GM23338 (cell line): ENCODE data around the gene STK31. TPM values are rescaled to one million over a fixed set of nuclear protein-coding genes. Genes with fewer than 3 reads are reported as not detected.
"Not testable (repeated sequence)": the region's sequence is repeated elsewhere in the genome, so short reads cannot be mapped to it uniquely, and the experiment has no call there.

ENCODE experiments used
- ATAC-seq: fragments of 200-7000 bp; cut with Tn5 transposase; 3 replicates; pipeline ENCODE4 v1.9.1; 2020
- DNase-seq: peaks from one replicate; pipeline ENCODE4 v3.0.0-alpha.2; 2015; ENCODE audit warnings: low spot score
- H2AFZ ChIP-seq: fragments of 200-600 bp; sonication (generic); 2 replicates; pipeline ENCODE4 v1.8.0; 2016; ENCODE audit warnings: antibody characterized with exemption, mild to moderate bottlenecking, moderate library complexity
- H3F3A ChIP-seq: fragments of 200-600 bp; sonication (generic); replicated peaks from 2 replicates; pipeline ENCODE4 v1.8.0; 2017; ENCODE audit warnings: antibody characterized with exemption, mixed run types, low read depth
- H3K27ac ChIP-seq: fragments of 200-600 bp; sonication (generic); 2 replicates; pipeline ENCODE4 v1.6.1; 2016; ENCODE audit warnings: low read depth
- H3K27me3 ChIP-seq: fragments of 200-600 bp; sonication (generic); 2 replicates; pipeline ENCODE4 v1.8.0; 2016; ENCODE audit warnings: mild to moderate bottlenecking, mixed run types, moderate library complexity; ENCODE audit not compliant: insufficient read depth
- H3K36me3 ChIP-seq: fragments of 200-600 bp; sonication (generic); 2 replicates; pipeline ENCODE4 v1.8.0; 2016; ENCODE audit warnings: mild to moderate bottlenecking; ENCODE audit not compliant: insufficient read depth
- H3K4me1 ChIP-seq: fragments of 200-600 bp; sonication (generic); 2 replicates; pipeline ENCODE4 v1.8.0; 2016; ENCODE audit warnings: mild to moderate bottlenecking, moderate library complexity; ENCODE audit not compliant: insufficient read depth
- H3K4me2 ChIP-seq: fragments of 200-600 bp; sonication (generic); 2 replicates; pipeline ENCODE4 v1.7.1; 2017; ENCODE audit warnings: mixed run types
- H3K4me3 ChIP-seq: fragments of 200-600 bp; sonication (generic); 2 replicates; pipeline ENCODE4 v1.6.1; 2016; ENCODE audit warnings: mixed run types
- H3K79me2 ChIP-seq: fragments of 200-600 bp; sonication (generic); replicated peaks from 2 replicates; pipeline ENCODE4 v1.8.0; 2017; ENCODE audit warnings: mild to moderate bottlenecking; ENCODE audit not compliant: insufficient read depth
- H3K9me2 ChIP-seq: fragments of 200-600 bp; sonication (generic); 2 replicates; pipeline ENCODE4 v1.8.0; 2017; ENCODE audit not compliant: insufficient read depth
- H4K20me1 ChIP-seq: fragments of 200-600 bp; sonication (generic); replicated peaks from 2 replicates; pipeline ENCODE4 v1.8.0; 2017; ENCODE audit warnings: mild to moderate bottlenecking; ENCODE audit not compliant: insufficient read depth
- H3K27ac Mint-ChIP-seq: 2 replicates; pipeline ENCODE4 v1.8.0; 2020; ENCODE audit warnings: inconsistent platforms, mild to moderate bottlenecking, moderate library complexity, mixed read lengths
- H3K27me3 Mint-ChIP-seq: 3 replicates; pipeline ENCODE4 v1.8.0; 2022; ENCODE audit warnings: low read depth, mild to moderate bottlenecking, moderate library complexity, mixed read lengths, inconsistent platforms; ENCODE audit not compliant: insufficient read depth, poor library complexity
- H3K36me3 Mint-ChIP-seq: 3 replicates; pipeline ENCODE4 v1.8.0; 2021; ENCODE audit warnings: low read depth, mild to moderate bottlenecking, inconsistent platforms, moderate library complexity, mixed read lengths
- H3K4me1 Mint-ChIP-seq: 3 replicates; pipeline ENCODE4 v1.8.0; 2020; ENCODE audit warnings: mild to moderate bottlenecking, inconsistent platforms, mixed read lengths
- H3K4me3 Mint-ChIP-seq: 3 replicates; pipeline ENCODE4 v1.8.0; 2021; ENCODE audit warnings: moderate library complexity, mild to moderate bottlenecking, inconsistent platforms, mixed read lengths
- H3K9me3 Mint-ChIP-seq: 3 replicates; pipeline ENCODE4 v1.8.0; 2020; ENCODE audit warnings: moderate library complexity, mild to moderate bottlenecking, inconsistent platforms, mixed read lengths
- REST ChIP-seq: IDR thresholded peaks from one replicate; pipeline ENCODE4 v1.6.1; 2018; ENCODE audit warnings: antibody characterized with exemption; ENCODE audit not compliant: unreplicated experiment
- STAT1 ChIP-seq: IDR thresholded peaks from one replicate; pipeline ENCODE4 v1.6.1; 2016; ENCODE audit warnings: antibody characterized with exemption; ENCODE audit not compliant: unreplicated experiment
- ZNF331 ChIP-seq: fragments of 250-450 bp; sonication (Bioruptor Pico); IDR thresholded peaks from 2 replicates; pipeline ENCODE4 v1.5.0; 2020; ENCODE audit warnings: low read depth, mild to moderate bottlenecking, moderate library complexity
- ZNF462 ChIP-seq: fragments of 250-450 bp; sonication (Bioruptor Pico); IDR thresholded peaks from 2 replicates; pipeline ENCODE4 v1.5.0; 2020; ENCODE audit warnings: mild to moderate bottlenecking, moderate library complexity
- polyA plus RNA-seq: library from polyadenylated mRNA; unstranded; fragments of >200 nt; fragmentation: Nextera tagmentation; extraction: Ambion mirVana; gene quantifications from 2 replicates; pipeline ENCODE4 v1.2.1, GENCODE V29; 2016
- total RNA-seq: library from RNA; depleted of rRNA; stranded (reverse); fragments of >200 nt; shearing (Covaris generic); gene quantifications from 2 replicates; pipeline ENCODE4 v1.2.3, GENCODE V29; 2014

The STK31 gene
- total and polyA plus RNA-seq, 2 experiments from 2014 or later = 0.31 to 0.55 TPM

- TF ChIP-seq ZNF462 (CRISPR knock-in tag) (no peak), ZNF331 (CRISPR knock-in tag) (no peak), STAT1 (no peak), REST (no peak)
Observed at GRCh38 chr7:23768022-23768421, 58.0 kb downstream of the STK31 start (continued).

- H3K36me3 ChIP-seq, H3F3A ChIP-seq, H3K9me2 ChIP-seq, H3K27me3 ChIP-seq, ATAC-seq, H3K27ac ChIP-seq, H3K27ac Mint-ChIP-seq, H3K4me1 Mint-ChIP-seq, H3K4me3 Mint-ChIP-seq, H4K20me1 ChIP-seq, H3K36me3 Mint-ChIP-seq, H3K4me2 ChIP-seq, H3K27me3 Mint-ChIP-seq, H3K4me3 ChIP-seq, H3K4me1 ChIP-seq, H3K79me2 ChIP-seq, H2AFZ ChIP-seq, H3K9me3 Mint-ChIP-seq: not testable (repeated sequence)
- peak; percentile 3 for DNase-seq
Observed at GRCh38 chr7:23779185-23779800, 69.3 kb downstream of the STK31 start.
